Lower lobe of right lung (tissue), 2 donors: ENCODE measurements around the gene MAML3. TPM values are rescaled to one million over a fixed set of nuclear protein-coding genes. Genes with fewer than 3 reads are reported as not detected.
A peak's percentile ranks its signal among the peaks of the same experiment; 100 is the strongest.

Source experiments
- ATAC-seq, 2 donors: fragments of 200-7000 bp; cut with Tn5 transposase; one replicate each; pipeline ENCODE4 v1.9.1; 2020 to 2022; ENCODE audit warnings: mild to moderate bottlenecking in 2 of 2, moderate library complexity in 2 of 2
- DNase-seq: peaks from one replicate; pipeline ENCODE4 v3.0.0-alpha.2; 2020
- H3K27ac ChIP-seq: fragments of 200-600 bp; one replicate; pipeline ENCODE4 v1.8.0; 2022
- H3K27me3 ChIP-seq: fragments of 200-600 bp; one replicate; pipeline ENCODE4 v1.8.0; 2022; ENCODE audit warnings: low read depth
- H3K36me3 ChIP-seq: fragments of 200-600 bp; one replicate; pipeline ENCODE4 v1.8.0; 2022; ENCODE audit warnings: mild to moderate bottlenecking
- H3K4me1 ChIP-seq: fragments of 200-600 bp; one replicate; pipeline ENCODE4 v1.8.0; 2022
- H3K4me3 ChIP-seq: fragments of 200-600 bp; one replicate; pipeline ENCODE4 v1.8.0; 2022; ENCODE audit warnings: mild to moderate bottlenecking
- H3K9me3 ChIP-seq: fragments of 200-600 bp; one replicate; pipeline ENCODE4 v1.8.0; 2022
- CTCF ChIP-seq: fragments of 200-600 bp; IDR thresholded peaks from one replicate; pipeline ENCODE4 v1.8.0; 2022; ENCODE audit warnings: antibody characterized with exemption, mild to moderate bottlenecking
- intact Hi-C: fragments of 100-400 bp; cut with DNase I; formaldehyde crosslinking; loops from one replicate; pipeline ENCODE4 v1.11.0; 2022
- total RNA-seq: library from RNA; stranded (reverse); fragmentation: NEBNext Ultra II Directional; extraction: Animal tissue kit (Norgen Biotek cat#: 25700); gene quantifications from one replicate; pipeline ENCODE4 v1.2.1, GENCODE V29; 2021
- donor health status: DM: no; HTN: yes; CAD: no; lungs with severe emphysema.

The MAML3 gene
- total RNA-seq, 1 donor from 2014 or later: 12.5 TPM

- intact Hi-C loops: no loop called here
- H3K27ac ChIP-seq: peak overlapping the region; percentile 25
- peak in 1 of 2 donors; percentile 49 for ATAC-seq
- peaks cover 31% of the 10 kb centered on the region for H3K4me1 ChIP-seq
- no peak for TF ChIP-seq CTCF
- H3K4me3 ChIP-seq: no peak overlapping the region
- no peaks in the 10 kb centered on the region for H3K27me3 ChIP-seq
- H3K36me3 ChIP-seq: no peaks in the 10 kb centered on the region
- no peak for DNase-seq
- no peaks in the 10 kb centered on the region for H3K9me3 ChIP-seq
These were observed 92.8 kb downstream of the MAML3 start for GRCh38 chr4:140061194-140061593.

- no peaks in the 10 kb centered on the region for H3K9me3 ChIP-seq
- H3K4me1 ChIP-seq: peaks cover 26% of the 10 kb centered on the region
- intact Hi-C loops: no loop called here
- H3K27me3 ChIP-seq: no peaks in the 10 kb centered on the region
- H3K4me3 ChIP-seq: no peak overlapping the region
- no peak overlapping the region for H3K27ac ChIP-seq
- no peaks in the 10 kb centered on the region for H3K36me3 ChIP-seq
- TF ChIP-seq CTCF: no peak
- ATAC-seq (peak; percentile 63 to 77), DNase-seq (no peak)
These were observed 94.8 kb downstream of the MAML3 start for GRCh38 chr4:140059159-140059558.

GRCh38 chr4:140057701-140058100, 96.3 kb downstream of the MAML3 start:
- no peak for DNase-seq
- TF ChIP-seq CTCF: no peak
- Histone ChIP-seq H3K4me3 (no peak overlapping the region), H3K27ac (no peak overlapping the region), H3K9me3 (no peaks in the 10 kb centered on the region), H3K27me3 (no peaks in the 10 kb centered on the region), H3K36me3 (no peaks in the 10 kb centered on the region), H3K4me1 (peaks cover 26% of the 10 kb centered on the region)
- no peak for ATAC-seq
- intact Hi-C loops: no loop called here

- H3K9me3 ChIP-seq: no peaks in the 10 kb centered on the region
- no peak overlapping the region for H3K27ac ChIP-seq
- no peak overlapping the region for H3K4me3 ChIP-seq
- peaks cover 20% of the 10 kb centered on the region for H3K4me1 ChIP-seq
- DNase-seq: no peak
- peak; percentile 66 to 79 for ATAC-seq
- intact Hi-C loops: no loop called here
- no peaks in the 10 kb centered on the region for H3K36me3 ChIP-seq
- TF ChIP-seq CTCF: no peak
- H3K27me3 ChIP-seq: no peaks in the 10 kb centered on the region
These were observed 98.0 kb downstream of the MAML3 start for GRCh38 chr4:140056015-140056414.

GRCh38 chr4:140054861-140055260, 99.1 kb downstream of the MAML3 start:
- Histone ChIP-seq H3K36me3 (no peaks in the 10 kb centered on the region), H3K4me1 (peaks cover 18% of the 10 kb centered on the region), H3K4me3 (no peak overlapping the region), H3K27me3 (no peaks in the 10 kb centered on the region), H3K9me3 (no peaks in the 10 kb centered on the region), H3K27ac (no peak overlapping the region)
- ATAC-seq (no peak), DNase-seq (no peak)
- intact Hi-C loops: no loop called here
- TF ChIP-seq CTCF: no peak

GRCh38 chr4:140053185-140053584, 100.8 kb downstream of the MAML3 start:
- Histone ChIP-seq H3K27ac (no peak overlapping the region), H3K4me3 (no peak overlapping the region), H3K4me1 (peaks cover 21% of the 10 kb centered on the region), H3K36me3 (no peaks in the 10 kb centered on the region), H3K9me3 (no peaks in the 10 kb centered on the region), H3K27me3 (no peaks in the 10 kb centered on the region)
- TF ChIP-seq CTCF: no peak
- intact Hi-C loops: no loop called here
- no peak for ATAC-seq
- no peak for DNase-seq
